ENCODE data around the gene TCEAL8.
"Not testable (repeated sequence)": the region's sequence is repeated elsewhere in the genome, so short reads cannot be mapped to it uniquely, and the experiment has no call there.

DNA sequence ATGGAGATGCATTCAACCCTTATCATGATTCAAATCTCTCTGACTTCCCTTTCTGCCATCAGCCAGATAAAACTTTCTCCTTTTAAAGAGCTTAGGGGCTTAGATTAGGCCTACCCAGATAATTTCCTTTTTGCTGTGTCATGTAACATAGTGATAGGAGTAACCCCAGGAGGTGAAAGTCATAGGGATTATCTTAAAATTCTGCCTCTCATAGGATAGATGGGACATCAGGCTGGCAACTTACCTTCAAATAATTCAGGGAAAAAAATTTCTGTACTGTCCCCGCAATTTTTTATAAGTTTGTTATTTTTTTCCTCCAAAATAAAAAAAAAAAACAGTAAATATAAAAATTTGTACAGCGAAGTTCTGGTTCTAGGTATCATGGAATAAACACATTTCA lies 19.3 kb downstream of the TCEAL8 start:
- TF ChIP-seq, protein P1, sequence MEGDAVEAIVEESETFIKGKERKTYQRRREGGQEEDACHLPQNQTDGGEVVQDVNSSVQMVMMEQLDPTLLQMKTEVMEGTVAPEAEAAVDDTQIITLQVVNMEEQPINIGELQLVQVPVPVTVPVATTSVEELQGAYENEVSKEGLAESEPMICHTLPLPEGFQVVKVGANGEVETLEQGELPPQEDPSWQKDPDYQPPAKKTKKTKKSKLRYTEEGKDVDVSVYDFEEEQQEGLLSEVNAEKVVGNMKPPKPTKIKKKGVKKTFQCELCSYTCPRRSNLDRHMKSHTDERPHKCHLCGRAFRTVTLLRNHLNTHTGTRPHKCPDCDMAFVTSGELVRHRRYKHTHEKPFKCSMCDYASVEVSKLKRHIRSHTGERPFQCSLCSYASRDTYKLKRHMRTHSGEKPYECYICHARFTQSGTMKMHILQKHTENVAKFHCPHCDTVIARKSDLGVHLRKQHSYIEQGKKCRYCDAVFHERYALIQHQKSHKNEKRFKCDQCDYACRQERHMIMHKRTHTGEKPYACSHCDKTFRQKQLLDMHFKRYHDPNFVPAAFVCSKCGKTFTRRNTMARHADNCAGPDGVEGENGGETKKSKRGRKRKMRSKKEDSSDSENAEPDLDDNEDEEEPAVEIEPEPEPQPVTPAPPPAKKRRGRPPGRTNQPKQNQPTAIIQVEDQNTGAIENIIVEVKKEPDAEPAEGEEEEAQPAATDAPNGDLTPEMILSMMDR (IDR thresholded peaks at IDR 0.05 in 4 of 5, conservative IDR thresholded peaks at IDR 0.05 in 1 of 5), result not testable (repeated sequence)
- not testable (repeated sequence) for TF ChIP-seq POLR2A (IDR thresholded peaks at IDR 0.05)

Data from gastrocnemius medialis (tissue), 4 donors.